GM12878 (cell line): ENCODE results near the gene TACC2. TPM values are rescaled to one million over a fixed set of nuclear protein-coding genes. Genes with fewer than 3 reads are reported as not detected.

Experiments
- ATAC-seq: fragments of 200-7000 bp; cut with Tn5 transposase; 3 replicates; pipeline ENCODE4 v1.9.1; 2020; ENCODE audit warnings: mild to moderate bottlenecking, moderate library complexity
- BruUV-seq: library from RNA; stranded (reverse); fragments of 400-500 nt; replicated peaks from 2 replicates; lab custom pipeline; 2021; lab: Mats Ljungman, UMichigan
- CTCF ChIA-PET: fragments of 300-600 bp; sonication (Branson Sonifier 250); formaldehyde crosslinking; extraction: SDS; loops from one replicate; lab custom pipeline; 2021; ENCODE audit warnings: inconsistent platforms; lab: Yijun Ruan, JAX
- POLR2A ChIA-PET: fragments of 350-600 bp; formaldehyde crosslinking; extraction: SDS; loops from one replicate; lab custom pipeline; 2021; ENCODE audit warnings: inconsistent platforms; lab: Charles Lee
- RAD21 ChIA-PET: fragments of 300-600 bp; sonication (Branson Sonifier 250); formaldehyde crosslinking; loops from one replicate; lab custom pipeline; 2023; ENCODE audit warnings: antibody characterized with exemption; ENCODE audit not compliant: unreplicated experiment; lab: Charles Lee
- SMC1A ChIA-PET: fragments of 300-600 bp; sonication (Branson Sonifier 250); formaldehyde crosslinking; loops from one replicate; lab custom pipeline; 2023; ENCODE audit not compliant: unreplicated experiment, uncharacterized antibody; lab: Charles Lee
- DNase-seq: peaks from one replicate; pipeline ENCODE4 v3.0.0-alpha.2; 2011; ENCODE audit warnings: low read depth, low spot score
- FAIRE-seq: peaks from 3 replicates; lab custom pipeline; 2011; peaks lifted over from hg19 to GRCh38; lab: Jason Lieb, UNC
- H2AFZ ChIP-seq: 2 replicates; pipeline ENCODE4 v1.6.0; 2011; ENCODE audit warnings: low read depth, low read length, control low read depth; ENCODE audit not compliant: control insufficient read depth
- H3K27ac ChIP-seq: 2 replicates; pipeline ENCODE4 v1.5.1; 2011; ENCODE audit warnings: control low read depth; ENCODE audit not compliant: control insufficient read depth, insufficient read depth
- H3K27me3 ChIP-seq, 2 experiments: replicated peaks in 1 of 2; 2 replicates each; pipeline versions ENCODE4 v1.6.0 to v1.6.1; 2011; ENCODE audit warnings: low read length in 1 of 2; ENCODE audit not compliant: control insufficient read depth in 2 of 2, insufficient read depth in 2 of 2
- H3K36me3 ChIP-seq, 2 experiments: 2 replicates each; pipeline ENCODE4 v1.5.1; 2011; ENCODE audit warnings: low read length in 1 of 2; ENCODE audit not compliant: control insufficient read depth in 2 of 2, insufficient read depth in 2 of 2
- H3K4me1 ChIP-seq: 2 replicates; pipeline ENCODE4 v1.6.1; 2011; ENCODE audit warnings: mild to moderate bottlenecking, low read length, moderate library complexity, mixed read lengths; ENCODE audit not compliant: control insufficient read depth, insufficient read depth
- H3K4me2 ChIP-seq: 2 replicates; pipeline ENCODE4 v1.6.0; 2011; ENCODE audit warnings: control low read depth; ENCODE audit not compliant: control insufficient read depth, insufficient read depth
- H3K4me3 ChIP-seq: fragments of 200-600 bp; sonication (generic); 2 replicates; pipeline ENCODE4 v1.5.1; 2016
- H3K79me2 ChIP-seq: 2 replicates; pipeline ENCODE4 v1.6.0; 2011; ENCODE audit warnings: low read length; ENCODE audit not compliant: control insufficient read depth, insufficient read depth
- H3K9ac ChIP-seq: 2 replicates; pipeline ENCODE4 v1.8.0; 2011; ENCODE audit warnings: low read length, control low read depth, mixed read lengths; ENCODE audit not compliant: control insufficient read depth, insufficient read depth
- H3K9me3 ChIP-seq: replicated peaks from 3 replicates; pipeline ENCODE4 v1.5.1; 2011; ENCODE audit warnings: mild to moderate bottlenecking, low read length; ENCODE audit not compliant: control insufficient read depth, insufficient read depth
- H4K20me1 ChIP-seq: 2 replicates; pipeline ENCODE4 v1.6.0; 2011; ENCODE audit not compliant: control insufficient read depth, insufficient read depth
- CUX1 ChIP-seq: IDR thresholded peaks from 2 replicates; pipeline ENCODE4 v1.6.1; 2012; ENCODE audit warnings: improper control_type of control experiment, low read depth, low read length; ENCODE audit not compliant: insufficient replicate concordance
- RAD21 ChIP-seq: IDR thresholded peaks from 2 replicates; pipeline ENCODE4 v1.6.1; 2011; ENCODE audit warnings: mild to moderate bottlenecking, low read depth, low read length, moderate library complexity; ENCODE audit not compliant: insufficient read depth
- SMC3 ChIP-seq: IDR thresholded peaks from 2 replicates; pipeline ENCODE4 v1.6.1; 2011; ENCODE audit warnings: low read length, improper control_type of control experiment, borderline replicate concordance
- ZNF207 ChIP-seq: fragments of 450-650 bp; IDR thresholded peaks from 2 replicates; pipeline ENCODE4 v1.6.1; 2014; ENCODE audit warnings: antibody characterized with exemption, mild to moderate bottlenecking, borderline replicate concordance
- ZNF592 ChIP-seq: fragments of 450-650 bp; IDR thresholded peaks from 2 replicates; pipeline ENCODE4 v1.6.1; 2017; ENCODE audit warnings: mild to moderate bottlenecking, moderate library complexity
- WGBS: methylation state at CpG from one replicate; pipeline ENCODE4 v1.1.6; 2016; ENCODE audit warnings: low lambda C conversion rate; ENCODE audit not compliant: insufficient replicate concordance, insufficient coverage; ENCODE audit errors: missing lambda C conversion rate; 5-methylcytosine and 5-hydroxymethylcytosine counted together
- in situ Hi-C: fragments of 300-500 bp; cut with MboI; formaldehyde crosslinking; loops from 9 replicates; pipeline ENCODE4 v1.14.3; 2018; ENCODE audit warnings: mixed read lengths
- intact Hi-C: fragments of 100-400 bp; cut with micrococcal nuclease; formaldehyde crosslinking; loops from one replicate; pipeline ENCODE4 v1.14.2; 2022; ENCODE audit not compliant: unreplicated experiment
- polyA plus RNA-seq, 11 experiments: library from polyadenylated mRNA; depleted of rRNA in 4 of 11; unstranded in 6 of 11; stranded (reverse) in 5 of 11; fragments of >200 nt; fragmentation: Nextera tagmentation in 4 of 11; fragmentation: Illumina TruSeq in 1 of 11; extraction: Ambion mirVana in 4 of 11; extraction: Trizol in 1 of 11; gene quantifications; 1 replicate in 1 of 11; 2 replicates in 10 of 11; pipeline versions ENCODE4 v1.2.1 to v1.2.3, GENCODE V29; 2011 to 2016; ENCODE audit warnings: inconsistent platforms in 2 of 11, missing spikeins in 2 of 11, low read depth in 1 of 11
- total RNA-seq, 4 experiments: library from RNA; depleted of rRNA in 3 of 4; stranded (reverse); fragments of >200 nt in 3 of 4; fragmentation: Illumina TruSeq in 1 of 4; extraction: Trizol in 1 of 4; gene quantifications; 2 replicates each; pipeline versions ENCODE4 v1.2.1 to v1.2.3, GENCODE V29; 2013 to 2021

The TACC2 gene
- total and polyA plus RNA-seq, 10 of the 15 experiments (the other 5 are each of a cell fraction or from before 2014, with no cell fraction given), result 0.07 to 0.64 (median 0.13) TPM; not detected in 5

- no peaks in the 10 kb centered on the region for H3K79me2 ChIP-seq
- BruUV-seq, result no TSS peak
- H3K4me1 ChIP-seq, result no peaks in the 10 kb centered on the region
- no peak for DNase-seq
- ATAC-seq, result no peak
- TF ChIP-seq ZNF207, result no peak
- no peak overlapping the region for H2AFZ ChIP-seq
- H3K27ac ChIP-seq, result no peak overlapping the region
- no peak overlapping the region for H3K9ac ChIP-seq
- no peak for FAIRE-seq
- in situ Hi-C loops, result no loop called here
- H3K4me2 ChIP-seq, result no peak overlapping the region
- H3K9me3 ChIP-seq, result no peaks in the 10 kb centered on the region; the same call in 2 of the 3 replicates
- no peaks in the 10 kb centered on the region for H3K27me3 ChIP-seq
- no peaks in the 10 kb centered on the region for H4K20me1 ChIP-seq
- 12% methylated on average over 10 of the region's 10 CpGs for WGBS
- no peaks in the 10 kb centered on the region for H3K36me3 ChIP-seq
- POLR2A ChIA-PET, result no interaction called here
- CTCF ChIA-PET, result interaction anchor here (0.6 kb wide), 1 partner anchor 1940 kb away, joined by 3 read pairs; no protein-coding TSS in a partner anchor
- SMC1A ChIA-PET, result no interaction called here
- no peak overlapping the region for H3K4me3 ChIP-seq
- RAD21 ChIA-PET, result no interaction called here
- intact Hi-C loops, result no loop called here
Observed at GRCh38 chr10:122277526-122278136, 288.7 kb downstream of the TACC2 start.

GRCh38 chr10:122279725-122280141 lies 290.8 kb downstream of the TACC2 start:
- H2AFZ ChIP-seq, result no peak overlapping the region
- in situ Hi-C loops (no loop called here), intact Hi-C loops (no loop called here)
- no peaks in the 10 kb centered on the region for H3K36me3 ChIP-seq
- ATAC-seq (peak; percentile 56), FAIRE-seq (peak; percentile 13), DNase-seq (no peak)
- ChIA-PET POLR2A (no interaction called here), CTCF (interaction anchor here (0.6 to 3.6 kb wide), 5 partner anchors 12 to 350 kb away, joined by 4 to 41 read pairs (median 12); no protein-coding TSS in a partner anchor), SMC1A (interaction anchor here (1.4 to 1.6 kb wide), 3 partner anchors 144 to 155 kb away, joined by 4 to 5 read pairs (median 4); no protein-coding TSS in a partner anchor), RAD21 (interaction anchor here (0.9 to 1.5 kb wide), 3 partner anchors 19 to 156 kb away, joined by 3 to 7 read pairs (median 6); no protein-coding TSS in a partner anchor)
- H3K9ac ChIP-seq, result no peak overlapping the region
- H3K4me3 ChIP-seq, result no peak overlapping the region
- WGBS, result under 1% methylated on average over 9 of the region's 9 CpGs
- H3K27me3 ChIP-seq, result 0 out of 4 replicates have a peak, but pooled peaks cover 0 to 1% of the 10 kb centered on the region in 2 experiments
- no peaks in the 10 kb centered on the region for H3K4me1 ChIP-seq
- H3K9me3 ChIP-seq, result no peaks in the 10 kb centered on the region; the same call in 2 of the 3 replicates
- H3K27ac ChIP-seq, result no peak overlapping the region
- no peaks in the 10 kb centered on the region for H4K20me1 ChIP-seq
- H3K4me2 ChIP-seq, result no peak overlapping the region
- no peaks in the 10 kb centered on the region for H3K79me2 ChIP-seq
- no TSS peak for BruUV-seq
- no peak for TF ChIP-seq CUX1
- TF ChIP-seq RAD21, result peak; percentile 76
- no peak for TF ChIP-seq ZNF592
- TF ChIP-seq SMC3, result peak; percentile 55; the same call in 1 of the 2 replicates
